ENCODE data around the gene MSI2. TPM values are rescaled to one million over a fixed set of nuclear protein-coding genes. Genes with fewer than 3 reads are reported as not detected.

The MSI2 gene
- total and polyA plus RNA-seq, 4 donors = 9.4 to 64.0 (median 30.4) TPM

DNA sequence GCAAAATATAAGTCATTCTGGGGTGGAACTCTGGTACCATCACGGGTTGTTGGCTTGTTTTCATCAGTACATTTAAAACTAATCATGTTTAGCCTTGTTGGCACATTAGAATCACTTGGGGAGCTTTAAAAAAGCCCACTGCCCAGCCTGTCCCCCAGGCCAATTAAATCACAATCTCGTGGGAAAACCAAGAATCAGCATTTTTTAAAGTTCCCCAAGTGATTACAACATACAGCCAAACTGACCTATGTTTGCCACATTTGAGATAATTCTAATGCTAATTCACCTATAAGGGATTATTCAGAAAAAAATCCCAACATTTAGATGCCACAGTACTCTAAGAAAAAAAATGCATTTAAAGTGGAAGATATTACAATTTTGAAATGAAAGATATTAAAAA lies 8.4 kb upstream of the MSI2 start:
- H3K9me3 ChIP-seq (ENCODE audit: control insufficient read depth in 4 of 4, insufficient read depth in 3 of 4, low read length in 3 of 4) = peaks cover 0 to 8% (median 0%) of the 10 kb centered on the region in 4 donors
- no peaks in the 10 kb centered on the region for H3K36me3 ChIP-seq (ENCODE audit: control insufficient read depth in 4 of 4, insufficient read depth in 4 of 4, low read length in 4 of 4)
- no peak overlapping the region for H3K27ac ChIP-seq (ENCODE audit: low read depth in 1 of 2, low read length in 1 of 2)
- TF ChIP-seq, protein P1, sequence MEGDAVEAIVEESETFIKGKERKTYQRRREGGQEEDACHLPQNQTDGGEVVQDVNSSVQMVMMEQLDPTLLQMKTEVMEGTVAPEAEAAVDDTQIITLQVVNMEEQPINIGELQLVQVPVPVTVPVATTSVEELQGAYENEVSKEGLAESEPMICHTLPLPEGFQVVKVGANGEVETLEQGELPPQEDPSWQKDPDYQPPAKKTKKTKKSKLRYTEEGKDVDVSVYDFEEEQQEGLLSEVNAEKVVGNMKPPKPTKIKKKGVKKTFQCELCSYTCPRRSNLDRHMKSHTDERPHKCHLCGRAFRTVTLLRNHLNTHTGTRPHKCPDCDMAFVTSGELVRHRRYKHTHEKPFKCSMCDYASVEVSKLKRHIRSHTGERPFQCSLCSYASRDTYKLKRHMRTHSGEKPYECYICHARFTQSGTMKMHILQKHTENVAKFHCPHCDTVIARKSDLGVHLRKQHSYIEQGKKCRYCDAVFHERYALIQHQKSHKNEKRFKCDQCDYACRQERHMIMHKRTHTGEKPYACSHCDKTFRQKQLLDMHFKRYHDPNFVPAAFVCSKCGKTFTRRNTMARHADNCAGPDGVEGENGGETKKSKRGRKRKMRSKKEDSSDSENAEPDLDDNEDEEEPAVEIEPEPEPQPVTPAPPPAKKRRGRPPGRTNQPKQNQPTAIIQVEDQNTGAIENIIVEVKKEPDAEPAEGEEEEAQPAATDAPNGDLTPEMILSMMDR (IDR thresholded peaks at IDR 0.05; ENCODE audit: control extremely low read depth, extremely low read depth) = no peak
- 72 to 75% methylated on average over 2 of the region's 2 CpGs for WGBS, 2 donors
- H3K27me3 ChIP-seq (ENCODE audit: control insufficient read depth in 3 of 3, insufficient read depth in 3 of 3, low read length in 2 of 3) = no peaks in the 10 kb centered on the region
- DNase-seq (no peak), ATAC-seq (ENCODE audit: insufficient read depth, low FRiP score) (no peak)
- peaks cover 0 to 10% (median 0%) of the 10 kb centered on the region in 5 donors for H3K4me1 ChIP-seq (ENCODE audit: control insufficient read depth in 5 of 5, insufficient read depth in 5 of 5, low read length in 5 of 5)
- no peak overlapping the region for H3K9ac ChIP-seq (ENCODE audit: insufficient read depth in 1 of 2, low read length in 2 of 2)
- no peak overlapping the region for H3K4me3 ChIP-seq

DNA sequence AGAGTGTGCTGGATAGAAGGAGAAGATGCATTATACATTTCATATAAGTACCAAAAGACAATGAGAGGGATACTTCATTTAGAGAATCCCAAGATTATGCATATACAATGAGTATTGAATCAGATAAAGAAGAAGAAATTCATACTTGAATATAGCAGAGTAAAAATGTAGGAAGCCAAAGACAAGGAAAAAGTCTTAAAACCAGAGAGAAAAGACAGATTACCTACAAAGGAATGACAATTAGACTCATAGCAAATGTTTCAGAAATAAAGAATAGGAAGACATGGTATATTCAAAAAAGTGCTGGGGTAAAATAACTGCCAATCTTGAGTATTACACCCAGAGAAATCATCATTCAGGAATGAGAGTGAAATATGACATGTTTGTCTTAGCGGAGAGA lies 6.8 kb upstream of the MSI2 start:
- WGBS, 2 donors = 100% methylated on average over 1 of the region's 1 CpG
- Histone ChIP-seq H3K27me3 (ENCODE audit: control insufficient read depth in 3 of 3, insufficient read depth in 3 of 3, low read length in 2 of 3) (no peaks in the 10 kb centered on the region), H3K9me3 (ENCODE audit: control insufficient read depth in 4 of 4, insufficient read depth in 3 of 4, low read length in 3 of 4) (peaks cover 0 to 8% (median 0%) of the 10 kb centered on the region in 4 donors), H3K4me3 (no peak overlapping the region), H3K36me3 (ENCODE audit: control insufficient read depth in 4 of 4, insufficient read depth in 4 of 4, low read length in 4 of 4) (no peaks in the 10 kb centered on the region), H3K9ac (ENCODE audit: insufficient read depth in 1 of 2, low read length in 2 of 2) (no peak overlapping the region), H3K4me1 (ENCODE audit: control insufficient read depth in 5 of 5, insufficient read depth in 5 of 5, low read length in 5 of 5) (no peaks in the 10 kb centered on the region), H3K27ac (ENCODE audit: low read depth in 1 of 2, low read length in 1 of 2) (no peak overlapping the region)
- DNase-seq (no peak), ATAC-seq (ENCODE audit: insufficient read depth, low FRiP score) (no peak)
- TF ChIP-seq, protein P1 (IDR thresholded peaks at IDR 0.05; ENCODE audit: control extremely low read depth, extremely low read depth) = no peak

DNA sequence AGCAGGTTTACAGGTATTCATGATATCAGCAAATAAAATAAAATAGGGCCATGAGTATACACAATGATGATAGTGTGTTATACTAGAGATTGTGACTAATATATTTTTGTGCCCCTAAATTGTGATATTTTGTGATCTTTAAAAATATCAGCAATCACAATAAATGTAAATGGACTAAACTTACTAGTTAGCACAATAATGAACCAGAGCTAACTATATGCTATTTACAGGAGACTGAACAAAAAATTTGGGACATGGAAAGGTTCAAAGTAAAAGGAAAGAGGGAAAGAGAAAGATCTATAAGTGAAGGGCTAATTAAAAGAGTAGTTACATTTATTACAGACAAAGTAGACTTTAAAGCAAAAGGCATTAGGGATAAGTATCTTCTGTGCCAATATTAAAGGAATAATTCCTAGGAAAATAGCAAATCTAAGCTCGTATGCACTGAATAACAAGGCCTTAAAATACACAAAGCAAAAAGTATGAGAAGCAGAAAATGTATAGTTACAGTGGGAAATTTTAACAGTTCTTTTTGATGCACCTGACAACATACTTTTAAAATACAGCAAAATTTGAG lies 5.0 kb upstream of the MSI2 start:
- Histone ChIP-seq H3K27me3 (ENCODE audit: control insufficient read depth in 3 of 3, insufficient read depth in 3 of 3, low read length in 2 of 3) (no peaks in the 10 kb centered on the region), H3K9me3 (ENCODE audit: control insufficient read depth in 4 of 4, insufficient read depth in 3 of 4, low read length in 3 of 4) (peaks cover 0 to 8% (median 0%) of the 10 kb centered on the region in 4 donors), H3K9ac (ENCODE audit: insufficient read depth in 1 of 2, low read length in 2 of 2) (no peak overlapping the region), H3K27ac (ENCODE audit: low read depth in 1 of 2, low read length in 1 of 2) (no peak overlapping the region), H3K4me1 (ENCODE audit: control insufficient read depth in 5 of 5, insufficient read depth in 5 of 5, low read length in 5 of 5) (peaks cover 0 to 3% (median 0%) of the 10 kb centered on the region in 5 donors), H3K4me3 (no peak overlapping the region), H3K36me3 (ENCODE audit: control insufficient read depth in 4 of 4, insufficient read depth in 4 of 4, low read length in 4 of 4) (no peaks in the 10 kb centered on the region)
- ATAC-seq (ENCODE audit: insufficient read depth, low FRiP score) (no peak), DNase-seq (no peak)
- TF ChIP-seq, protein P1 (IDR thresholded peaks at IDR 0.05; ENCODE audit: control extremely low read depth, extremely low read depth) = no peak
- WGBS, 2 donors = 98 to 100% methylated on average over 1 of the region's 1 CpG
